Bronchial epithelial cell (primary cell): ENCODE measurements around the gene SLC12A7. TPM values are rescaled to one million over a fixed set of nuclear protein-coding genes. Genes with fewer than 3 reads are reported as not detected.

Experiments used
- DNase-seq: peaks from one replicate; pipeline ENCODE4 v3.0.0-alpha.2; 2010; ENCODE audit warnings: low read depth
- FAIRE-seq: peaks from 2 replicates; lab custom pipeline; 2011; peaks lifted over from hg19 to GRCh38; lab: Jason Lieb, UNC
- H3K27me3 ChIP-seq: 2 replicates; pipeline ENCODE4 v1.5.1; 2011; ENCODE audit warnings: low read length; ENCODE audit not compliant: control insufficient read depth, insufficient read depth
- H3K36me3 ChIP-seq: 2 replicates; pipeline ENCODE4 v1.5.1; 2011; ENCODE audit warnings: low read length; ENCODE audit not compliant: control insufficient read depth, insufficient read depth
- H3K4me3 ChIP-seq: 2 replicates; pipeline ENCODE4 v1.5.1; 2011; ENCODE audit warnings: mild to moderate bottlenecking, low read depth, low read length, control low read depth
- total RNA-seq: library from RNA; depleted of rRNA; stranded (reverse); fragments of >200 nt; gene quantifications from 2 replicates; pipeline ENCODE4 v1.2.1, GENCODE V29; 2014
- TF ChIP-seq, protein P1 (sequence below): IDR thresholded peaks from 2 replicates; pipeline ENCODE4 v1.5.1; 2011; ENCODE audit warnings: mild to moderate bottlenecking, moderate library complexity, low read length, control low read depth, inconsistent platforms; ENCODE audit not compliant: insufficient read depth, severe bottlenecking

The SLC12A7 gene
- total RNA-seq, 1 donor from 2014 or later, result 10.3 TPM

DNA sequence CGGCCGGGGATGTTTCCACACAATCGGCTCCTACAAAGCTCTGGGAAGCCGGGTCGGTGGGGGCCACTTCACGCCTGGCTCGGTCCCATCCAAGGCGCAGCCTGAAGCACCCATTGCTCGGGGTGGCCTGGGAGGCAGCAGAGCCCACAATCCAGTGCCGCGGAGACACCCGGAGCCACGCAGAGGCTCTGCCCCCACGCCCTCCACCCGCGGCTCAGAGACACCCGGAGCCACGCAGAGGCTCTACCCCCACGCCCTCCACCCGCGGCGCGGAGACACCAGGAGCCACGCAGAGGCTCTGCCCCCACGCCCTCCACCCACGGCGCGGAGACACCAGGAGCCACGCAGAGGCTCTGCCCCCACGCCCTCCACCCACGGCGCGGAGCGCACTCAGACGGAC lies 31.9 kb downstream of the SLC12A7 start:
- TF ChIP-seq, protein P1, sequence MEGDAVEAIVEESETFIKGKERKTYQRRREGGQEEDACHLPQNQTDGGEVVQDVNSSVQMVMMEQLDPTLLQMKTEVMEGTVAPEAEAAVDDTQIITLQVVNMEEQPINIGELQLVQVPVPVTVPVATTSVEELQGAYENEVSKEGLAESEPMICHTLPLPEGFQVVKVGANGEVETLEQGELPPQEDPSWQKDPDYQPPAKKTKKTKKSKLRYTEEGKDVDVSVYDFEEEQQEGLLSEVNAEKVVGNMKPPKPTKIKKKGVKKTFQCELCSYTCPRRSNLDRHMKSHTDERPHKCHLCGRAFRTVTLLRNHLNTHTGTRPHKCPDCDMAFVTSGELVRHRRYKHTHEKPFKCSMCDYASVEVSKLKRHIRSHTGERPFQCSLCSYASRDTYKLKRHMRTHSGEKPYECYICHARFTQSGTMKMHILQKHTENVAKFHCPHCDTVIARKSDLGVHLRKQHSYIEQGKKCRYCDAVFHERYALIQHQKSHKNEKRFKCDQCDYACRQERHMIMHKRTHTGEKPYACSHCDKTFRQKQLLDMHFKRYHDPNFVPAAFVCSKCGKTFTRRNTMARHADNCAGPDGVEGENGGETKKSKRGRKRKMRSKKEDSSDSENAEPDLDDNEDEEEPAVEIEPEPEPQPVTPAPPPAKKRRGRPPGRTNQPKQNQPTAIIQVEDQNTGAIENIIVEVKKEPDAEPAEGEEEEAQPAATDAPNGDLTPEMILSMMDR, result no peak
- Histone ChIP-seq H3K4me3 (no peak overlapping the region), H3K27me3 (no peaks in the 10 kb centered on the region), H3K36me3 (no peaks in the 10 kb centered on the region)
- DNase-seq (no peak), FAIRE-seq (no peak)

DNA sequence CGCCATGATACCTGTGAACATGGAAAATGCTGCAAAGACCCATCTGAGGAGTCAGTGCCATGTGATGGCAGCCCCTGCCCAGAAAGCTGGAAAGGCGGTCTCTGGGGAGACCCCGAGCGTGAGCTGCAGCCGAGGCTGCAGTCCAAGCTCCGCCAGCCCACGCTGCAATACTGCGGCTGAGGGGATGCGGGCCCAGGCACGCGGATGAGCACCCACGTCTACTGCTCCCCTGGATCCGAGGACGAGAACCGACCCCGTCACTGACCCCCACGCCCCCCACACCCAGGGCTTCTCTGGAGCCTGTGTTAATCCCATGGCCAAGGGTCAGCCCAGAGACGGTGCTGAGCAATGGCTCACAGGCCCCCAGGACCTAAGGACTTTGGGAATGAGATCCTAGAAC lies 32.4 kb downstream of the SLC12A7 start:
- H3K27me3 ChIP-seq, result no peaks in the 10 kb centered on the region
- TF ChIP-seq, protein P1, result no peak
- FAIRE-seq (no peak), DNase-seq (no peak)
- H3K36me3 ChIP-seq, result no peaks in the 10 kb centered on the region
- no peak overlapping the region for H3K4me3 ChIP-seq

DNA sequence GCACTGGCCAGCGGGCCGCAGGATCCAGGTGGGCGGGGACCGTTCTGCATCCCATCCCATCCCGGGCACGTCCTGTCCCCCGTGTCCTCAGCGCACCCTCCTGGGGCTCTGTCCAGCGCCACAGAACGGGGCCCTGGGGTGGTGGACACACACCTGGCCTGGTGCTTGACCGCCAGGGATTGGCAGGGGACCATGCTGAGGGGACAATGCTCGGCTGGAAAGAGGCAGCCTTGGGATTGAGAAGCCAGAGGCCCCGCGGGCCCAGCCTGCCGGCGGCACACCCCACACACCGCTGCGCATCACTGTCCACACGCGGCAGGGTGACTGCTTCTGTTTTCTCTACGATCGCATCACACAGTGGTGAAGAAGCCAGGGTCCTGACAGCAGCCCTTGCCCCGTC lies 33.0 kb downstream of the SLC12A7 start:
- no peak overlapping the region for H3K4me3 ChIP-seq
- FAIRE-seq (no peak), DNase-seq (no peak)
- TF ChIP-seq, protein P1, result no peak
- no peaks in the 10 kb centered on the region for H3K36me3 ChIP-seq
- no peaks in the 10 kb centered on the region for H3K27me3 ChIP-seq

DNA sequence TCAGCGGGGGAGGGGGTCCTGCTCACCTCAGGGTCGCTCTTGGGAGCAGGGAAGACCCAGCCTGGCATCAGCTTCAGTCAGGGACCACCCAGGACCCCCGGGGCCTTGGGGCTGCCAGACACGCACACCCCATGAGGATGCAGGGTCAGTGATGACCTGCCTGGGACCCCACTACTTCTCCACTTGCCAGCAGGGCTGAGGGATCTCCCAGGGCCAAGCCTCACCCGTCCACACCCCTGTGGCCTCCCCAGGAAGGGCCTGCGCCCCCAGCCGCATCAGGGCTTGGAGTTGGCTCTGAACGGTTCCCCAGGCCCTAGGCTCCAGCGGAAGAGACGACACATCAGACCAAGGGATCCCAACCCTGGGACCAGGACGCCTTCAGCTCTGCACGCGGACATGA lies 33.7 kb downstream of the SLC12A7 start:
- H3K36me3 ChIP-seq, result no peaks in the 10 kb centered on the region
- DNase-seq, result no peak
- TF ChIP-seq, protein P1, result no peak
- no peaks in the 10 kb centered on the region for H3K27me3 ChIP-seq
- no peak for FAIRE-seq
- H3K4me3 ChIP-seq, result no peak overlapping the region

DNA sequence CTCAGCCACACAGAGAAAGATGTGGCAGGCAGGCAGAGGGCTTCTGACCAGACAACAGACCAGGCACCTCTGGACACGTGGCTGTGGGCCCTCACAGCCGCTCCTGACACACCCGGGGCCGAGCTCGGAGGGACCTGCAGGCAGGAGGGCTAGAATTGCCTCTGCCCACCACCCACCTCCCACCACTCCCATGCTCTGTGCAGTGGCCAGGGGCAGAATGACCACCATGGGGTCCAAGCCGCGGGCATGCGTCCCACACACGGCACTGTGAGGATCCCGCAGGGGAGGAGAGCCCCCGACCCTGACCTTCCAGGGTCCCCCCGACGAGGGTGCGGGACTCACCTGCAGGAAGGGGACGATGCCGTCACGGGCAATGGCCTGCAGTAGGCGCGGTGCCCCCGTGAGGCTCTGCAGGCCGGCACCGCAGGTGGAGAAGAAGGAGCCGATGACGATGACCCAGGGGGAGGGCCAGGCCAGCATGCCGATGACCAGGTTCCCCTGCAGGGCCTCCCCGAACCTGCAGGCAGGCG lies 34.3 kb downstream of the SLC12A7 start:
- TF ChIP-seq, protein P1, result no peak
- H3K36me3 ChIP-seq, result no peaks in the 10 kb centered on the region
- FAIRE-seq, result no peak

DNA sequence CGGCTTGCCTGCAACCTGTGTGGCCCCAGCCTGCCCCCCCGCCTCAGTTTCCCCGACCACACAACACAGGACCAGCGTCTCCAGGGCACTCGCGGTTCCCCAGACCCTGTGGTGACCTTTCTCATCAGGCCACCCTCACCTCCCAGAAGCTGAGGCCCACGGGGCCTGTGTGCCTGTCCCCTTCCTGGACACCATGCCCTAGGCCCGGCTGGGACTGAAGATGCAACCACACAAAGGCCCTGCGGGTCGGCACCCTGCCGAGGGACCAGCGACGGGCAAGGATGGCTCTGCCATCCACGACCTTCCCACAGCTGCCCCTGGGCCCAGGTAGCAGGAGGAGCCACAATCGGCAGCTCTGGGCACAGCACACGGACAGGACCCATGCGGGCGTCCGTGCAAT lies 34.8 kb downstream of the SLC12A7 start:
- Histone ChIP-seq H3K36me3 (no peaks in the 10 kb centered on the region), H3K4me3 (no peak overlapping the region), H3K27me3 (no peaks in the 10 kb centered on the region)
- TF ChIP-seq, protein P1, result no peak
- FAIRE-seq (no peak), DNase-seq (no peak)

More for the DNA sequence above, 34.3 kb downstream of the SLC12A7 start:
- no peak for DNase-seq
- Histone ChIP-seq H3K27me3 (no peaks in the 10 kb centered on the region), H3K4me3 (no peak overlapping the region)
